Caco-2 (cell line): ENCODE measurements around the gene KIF5B. TPM values are rescaled to one million over a fixed set of nuclear protein-coding genes. Genes with fewer than 3 reads are reported as not detected.
A peak's percentile ranks its signal among the peaks of the same experiment; 100 is the strongest.

Experiments
- BruUV-seq: library from RNA; stranded (reverse); fragments of 400-500 nt; replicated peaks from 2 replicates; lab custom pipeline; 2021; lab: Mats Ljungman, UMichigan
- CTCF ChIA-PET: fragments of 300-600 bp; sonication (Branson Sonifier 250); formaldehyde crosslinking; loops from one replicate; lab custom pipeline; 2022; ENCODE audit warnings: antibody characterized with exemption; lab: Charles Lee
- POLR2A ChIA-PET: fragments of 300-600 bp; sonication (Branson Sonifier 250); formaldehyde crosslinking; loops from one replicate; lab custom pipeline; 2022; ENCODE audit warnings: antibody characterized with exemption; lab: Charles Lee
- DNase-seq, 2 experiments: peaks; one replicate each; pipeline versions ENCODE4 v3.0.0 to v3.0.0-alpha.2; 2020 to 2022
- H3K27me3 ChIP-seq: replicated peaks from 2 replicates; pipeline ENCODE4 v1.6.0; 2011; ENCODE audit warnings: low read length; ENCODE audit not compliant: control insufficient read depth, insufficient read depth
- H3K36me3 ChIP-seq: 2 replicates; pipeline ENCODE4 v1.5.1; 2011; ENCODE audit warnings: low read length; ENCODE audit not compliant: control insufficient read depth, insufficient read depth
- H3K4me1 ChIP-seq: fragments of 250-450 bp; sonication (Bioruptor Pico); 2 replicates; pipeline ENCODE4 v1.5.1; 2020; ENCODE audit warnings: mild to moderate bottlenecking
- H3K4me3 ChIP-seq: 2 replicates; pipeline ENCODE4 v1.5.1; 2011; ENCODE audit warnings: low read depth, mild to moderate bottlenecking, control low read depth, low read length
- H3K9me3 ChIP-seq: fragments of 250-450 bp; sonication (Bioruptor Pico); 2 replicates; pipeline ENCODE4 v1.5.1; 2020; ENCODE audit warnings: mild to moderate bottlenecking, moderate library complexity
- H3K27ac Mint-ChIP-seq: one replicate; pipeline ENCODE4 v1.8.0; 2022; ENCODE audit warnings: mixed read lengths; ENCODE audit not compliant: unreplicated experiment
- H3K27me3 Mint-ChIP-seq: one replicate; pipeline ENCODE4 v1.8.0; 2022; ENCODE audit warnings: mixed read lengths; ENCODE audit not compliant: insufficient read depth, unreplicated experiment
- H3K36me3 Mint-ChIP-seq: one replicate; pipeline ENCODE4 v1.8.0; 2022; ENCODE audit warnings: mild to moderate bottlenecking, mixed read lengths; ENCODE audit not compliant: insufficient read depth, unreplicated experiment
- H3K4me1 Mint-ChIP-seq: one replicate; pipeline ENCODE4 v1.8.0; 2022; ENCODE audit warnings: low read depth, mixed read lengths; ENCODE audit not compliant: unreplicated experiment
- H3K4me3 Mint-ChIP-seq: one replicate; pipeline ENCODE4 v1.8.0; 2022; ENCODE audit warnings: mild to moderate bottlenecking, moderate library complexity, mixed read lengths; ENCODE audit not compliant: unreplicated experiment
- H3K9me3 Mint-ChIP-seq: one replicate; pipeline ENCODE4 v1.8.0; 2022; ENCODE audit warnings: mixed read lengths; ENCODE audit not compliant: unreplicated experiment
- intact Hi-C: fragments of 100-400 bp; cut with micrococcal nuclease; formaldehyde crosslinking; loops from one replicate; pipeline ENCODE4 v1.10.0; 2022; ENCODE audit not compliant: unreplicated experiment
- total RNA-seq: library from RNA; stranded (reverse); gene quantifications from 2 replicates; pipeline ENCODE4 v1.2.3, GENCODE V29; 2022
- TF ChIP-seq, protein P1 (sequence below), 2 experiments: fragments of 200-600 bp in 1 of 2; IDR thresholded peaks; 1 replicate in 1 of 2; 2 replicates in 1 of 2; pipeline versions ENCODE4 v1.5.1 to v1.8.0; 2011 to 2022; ENCODE audit warnings: antibody characterized with exemption in 1 of 2, control low read depth in 1 of 2, inconsistent platforms in 1 of 2, low read depth in 1 of 2, low read length in 1 of 2, mild to moderate bottlenecking in 1 of 2, moderate library complexity in 1 of 2; ENCODE audit not compliant: insufficient read depth in 1 of 2, severe bottlenecking in 1 of 2, unreplicated experiment in 1 of 2

Gene KIF5B
- total RNA-seq, 1 experiment from 2014 or later, result 183 TPM

DNA sequence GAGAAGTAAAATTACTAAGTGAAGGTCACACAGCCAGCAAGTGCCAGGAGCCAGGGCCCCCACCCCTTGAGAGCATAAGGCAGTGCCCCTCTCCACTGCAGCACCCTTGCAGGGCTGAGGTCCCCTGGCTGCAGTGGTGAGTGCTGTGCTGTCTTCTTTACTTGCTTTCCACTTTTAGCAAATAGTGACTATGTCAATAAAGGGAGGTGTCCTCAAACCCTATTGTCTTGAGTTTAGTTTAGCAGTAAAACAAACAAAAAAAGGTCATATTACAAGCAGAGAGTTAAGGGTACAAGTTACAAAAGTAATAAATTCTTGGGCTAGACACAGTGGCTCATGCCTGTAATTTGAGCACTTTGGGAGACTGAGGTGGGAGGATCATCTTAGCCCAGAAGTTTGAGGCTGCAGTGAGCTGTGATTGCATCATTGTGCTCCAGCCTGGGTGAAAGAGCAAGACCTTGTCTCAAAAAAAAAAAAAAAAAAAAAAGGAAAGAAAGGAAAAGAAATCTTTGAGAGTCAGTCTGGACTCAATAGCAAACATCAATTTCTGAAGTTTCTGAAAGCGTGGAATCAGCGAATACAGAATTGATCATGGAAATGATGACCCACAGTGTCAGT lies 39.0 kb upstream of the KIF5B start:
- Histone ChIP-seq H3K4me3 (no peak overlapping the region), H3K27me3 (no peaks in the 10 kb centered on the region), H3K4me1 (peaks cover 21% of the 10 kb centered on the region), H3K9me3 (peaks cover 14% of the 10 kb centered on the region), H3K36me3 (no peaks in the 10 kb centered on the region)
- ChIA-PET POLR2A (no interaction called here), CTCF (no interaction called here)
- intact Hi-C loops, result loop anchor here (1.0 to 2.0 kb wide), 5 partner anchors 10 to 76 kb away; no protein-coding TSS in a partner anchor
- Mint-ChIP-seq H3K4me3 (no peak overlapping the region), H3K9me3 (peaks cover 11% of the 10 kb centered on the region), H3K27me3 (no peaks in the 10 kb centered on the region), H3K27ac (peak overlapping the region; percentile 68), H3K36me3 (no peaks in the 10 kb centered on the region), H3K4me1 (peaks cover 21% of the 10 kb centered on the region)
- peak; percentile 70 to 83 for DNase-seq
- TF ChIP-seq, protein P1, sequence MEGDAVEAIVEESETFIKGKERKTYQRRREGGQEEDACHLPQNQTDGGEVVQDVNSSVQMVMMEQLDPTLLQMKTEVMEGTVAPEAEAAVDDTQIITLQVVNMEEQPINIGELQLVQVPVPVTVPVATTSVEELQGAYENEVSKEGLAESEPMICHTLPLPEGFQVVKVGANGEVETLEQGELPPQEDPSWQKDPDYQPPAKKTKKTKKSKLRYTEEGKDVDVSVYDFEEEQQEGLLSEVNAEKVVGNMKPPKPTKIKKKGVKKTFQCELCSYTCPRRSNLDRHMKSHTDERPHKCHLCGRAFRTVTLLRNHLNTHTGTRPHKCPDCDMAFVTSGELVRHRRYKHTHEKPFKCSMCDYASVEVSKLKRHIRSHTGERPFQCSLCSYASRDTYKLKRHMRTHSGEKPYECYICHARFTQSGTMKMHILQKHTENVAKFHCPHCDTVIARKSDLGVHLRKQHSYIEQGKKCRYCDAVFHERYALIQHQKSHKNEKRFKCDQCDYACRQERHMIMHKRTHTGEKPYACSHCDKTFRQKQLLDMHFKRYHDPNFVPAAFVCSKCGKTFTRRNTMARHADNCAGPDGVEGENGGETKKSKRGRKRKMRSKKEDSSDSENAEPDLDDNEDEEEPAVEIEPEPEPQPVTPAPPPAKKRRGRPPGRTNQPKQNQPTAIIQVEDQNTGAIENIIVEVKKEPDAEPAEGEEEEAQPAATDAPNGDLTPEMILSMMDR (IDR thresholded peaks at IDR 0.05; ENCODE audit: insufficient read depth in 1 of 2, low read depth in 1 of 2, low read length in 1 of 2, severe bottlenecking in 1 of 2, unreplicated experiment in 1 of 2), result peak in 1 of 2 experiments; percentile 36
- no TSS peak for BruUV-seq

DNA sequence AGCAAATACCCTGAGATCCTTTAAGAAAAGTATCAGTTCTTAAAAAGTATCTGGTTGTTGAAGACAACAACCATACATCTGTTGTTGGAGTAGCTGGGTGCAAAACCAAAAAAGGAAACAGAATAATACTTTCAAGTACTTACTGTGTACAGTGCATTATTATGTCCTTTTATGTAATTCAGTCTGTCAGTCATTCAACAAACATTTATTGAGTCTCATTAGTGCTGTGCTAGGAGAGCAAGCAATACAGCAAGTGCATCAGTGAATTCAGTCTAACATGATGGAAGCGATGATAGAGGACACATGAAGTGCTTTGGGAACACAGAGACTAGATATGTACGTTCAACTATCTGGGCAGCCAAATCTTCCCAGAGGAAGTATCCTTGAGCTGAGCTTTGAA lies 37.4 kb upstream of the KIF5B start:
- BruUV-seq, result no TSS peak
- intact Hi-C loops, result loop anchor here (2.0 kb wide), 1 partner anchor 63 kb away; no protein-coding TSS in a partner anchor
- Mint-ChIP-seq H3K4me3 (no peak overlapping the region), H3K36me3 (no peaks in the 10 kb centered on the region), H3K4me1 (peaks cover 21% of the 10 kb centered on the region), H3K27ac (no peak overlapping the region), H3K27me3 (no peaks in the 10 kb centered on the region), H3K9me3 (peaks cover under 1% of the 10 kb centered on the region)
- H3K36me3 ChIP-seq, result no peaks in the 10 kb centered on the region
- H3K4me1 ChIP-seq, result peaks cover 21% of the 10 kb centered on the region
- DNase-seq, result no peak
- CTCF ChIA-PET, result no interaction called here
- H3K27me3 ChIP-seq, result no peaks in the 10 kb centered on the region
- TF ChIP-seq, protein P1 (IDR thresholded peaks at IDR 0.05; ENCODE audit: insufficient read depth in 1 of 2, low read depth in 1 of 2, low read length in 1 of 2, severe bottlenecking in 1 of 2, unreplicated experiment in 1 of 2), result no peak
- POLR2A ChIA-PET, result interaction anchor here (1.3 kb wide), 1 partner anchor 12 kb away, joined by 3 read pairs; no protein-coding TSS in a partner anchor
- no peak overlapping the region for H3K4me3 ChIP-seq
- peaks cover 11% of the 10 kb centered on the region for H3K9me3 ChIP-seq

- ChIA-PET POLR2A (no interaction called here), CTCF (no interaction called here)
- DNase-seq, result no peak
- intact Hi-C loops, result no loop called here
- Mint-ChIP-seq H3K27me3 (no peaks in the 10 kb centered on the region), H3K36me3 (no peaks in the 10 kb centered on the region), H3K4me1 (peaks cover 21% of the 10 kb centered on the region), H3K4me3 (no peak overlapping the region), H3K9me3 (no peaks in the 10 kb centered on the region), H3K27ac (no peak overlapping the region)
- no peaks in the 10 kb centered on the region for H3K36me3 ChIP-seq
- BruUV-seq, result no TSS peak
- no peaks in the 10 kb centered on the region for H3K27me3 ChIP-seq
- TF ChIP-seq, protein P1 (IDR thresholded peaks at IDR 0.05; ENCODE audit: insufficient read depth in 1 of 2, low read depth in 1 of 2, low read length in 1 of 2, severe bottlenecking in 1 of 2, unreplicated experiment in 1 of 2), result no peak
- peaks cover 17% of the 10 kb centered on the region for H3K4me1 ChIP-seq
- H3K9me3 ChIP-seq, result no peaks in the 10 kb centered on the region; the same call in 1 of the 2 replicates
- no peak overlapping the region for H3K4me3 ChIP-seq
These were observed 34.8 kb upstream of the KIF5B start for GRCh38 chr10:32091046-32091445.
